GF-D8 (cell line): ENCODE results near the gene GJB2.
A peak's percentile ranks its signal among the peaks of the same experiment; 100 is the strongest.

Source experiments
- DNase-seq: peaks from one replicate; lab custom pipeline; 2025; lab: John Stamatoyannopoulos, UW

GJB2 gene

GRCh38 chr13:20192158-20192835 lies 441 bp downstream of the GJB2 start:
- DNase-seq: no peak

- peak; percentile 25 for DNase-seq
Measured at GRCh38 chr13:20191311-20192157, 1.2 kb downstream of the GJB2 start.

GRCh38 chr13:20190481-20191310 lies 2.0 kb downstream of the GJB2 start:
- no peak for DNase-seq

GRCh38 chr13:20190076-20190475 lies 2.7 kb downstream of the GJB2 start:
- no peak for DNase-seq

GRCh38 chr13:20188667-20189553 lies 3.8 kb downstream of the GJB2 start:
- DNase-seq: peak; percentile 85

GRCh38 chr13:20186771-20187170 lies 6.0 kb downstream of the GJB2 start:
- no peak for DNase-seq

GRCh38 chr13:20185366-20186056 lies 7.2 kb downstream of the GJB2 start:
- no peak for DNase-seq

DNA sequence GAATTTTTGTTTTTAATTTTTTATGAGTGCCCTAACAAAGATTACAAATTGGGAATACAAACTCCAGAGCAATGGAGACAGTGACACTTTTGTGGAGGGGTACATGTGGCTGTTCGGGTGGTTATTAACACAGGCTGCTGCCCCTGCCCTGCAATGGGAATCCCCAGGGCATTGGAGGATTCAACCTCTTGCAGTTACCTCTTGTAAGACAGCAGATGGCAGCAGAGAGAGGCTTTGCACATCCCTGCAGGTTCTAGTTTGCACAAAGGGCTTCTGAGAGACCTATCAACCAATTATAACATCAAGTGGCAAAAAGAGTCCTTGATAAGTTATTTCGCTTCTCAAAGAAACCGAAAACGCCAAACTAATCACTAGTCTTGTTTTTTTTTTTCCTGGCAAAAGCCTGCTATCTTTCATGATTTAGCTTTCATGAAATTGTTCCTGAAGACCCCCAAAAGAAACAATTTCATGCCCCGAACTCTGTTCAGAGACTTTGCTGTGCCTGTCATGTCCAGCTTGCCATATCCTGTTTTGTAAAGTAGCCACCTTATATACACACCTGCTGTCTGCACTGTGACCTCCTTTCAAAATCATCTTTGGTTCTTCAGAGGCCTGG lies 10.4 kb downstream of the GJB2 start:
- peak; percentile 52 for DNase-seq

GRCh38 chr13:20181188-20181587 lies 11.6 kb downstream of the GJB2 start:
- no peak for DNase-seq

- no peak for DNase-seq
Measured at GRCh38 chr13:20178156-20178555, 14.6 kb downstream of the GJB2 start.

DNA sequence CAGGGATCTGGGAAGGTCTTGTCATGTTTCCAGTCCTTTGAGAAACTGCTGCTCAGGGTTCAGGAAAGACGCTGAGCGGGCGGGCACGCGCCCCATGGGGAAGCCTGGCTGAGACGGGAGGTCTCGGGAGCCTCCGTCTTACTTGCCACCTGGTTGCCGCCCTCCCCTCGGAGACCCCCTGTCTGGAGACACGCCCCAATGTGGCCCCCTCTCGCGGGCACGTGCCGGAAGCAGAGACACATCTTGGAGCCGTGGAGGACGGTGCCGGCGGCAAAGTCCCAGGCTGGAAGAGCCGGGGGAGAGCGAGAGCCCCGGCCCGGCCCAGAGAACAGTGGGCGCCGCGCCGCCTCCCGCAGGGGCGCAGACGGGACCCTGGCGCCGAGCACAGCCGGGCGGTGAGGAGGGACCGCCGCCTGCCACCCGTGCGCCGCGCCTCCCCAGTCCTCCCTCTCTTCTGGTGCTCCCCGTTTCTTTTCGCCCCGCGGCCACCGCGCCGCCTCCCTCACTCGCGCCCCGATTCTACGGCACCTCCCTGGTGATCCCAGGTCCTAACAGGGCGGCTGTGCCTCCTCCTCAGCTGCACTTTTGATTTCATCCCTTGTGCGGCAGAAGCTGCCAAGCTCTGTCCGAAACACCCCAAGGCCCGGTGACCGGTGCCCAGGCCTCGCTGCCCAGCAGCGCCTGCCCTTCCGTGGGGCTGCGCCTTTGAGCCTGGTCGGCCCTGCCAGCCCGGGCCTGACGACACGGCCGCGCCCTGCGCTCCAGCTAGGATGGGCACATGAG lies 15.5 kb downstream of the GJB2 start:
- no peak for DNase-seq

GRCh38 chr13:20175907-20176652 lies 16.7 kb downstream of the GJB2 start:
- DNase-seq: no peak

GRCh38 chr13:20175406-20175794 lies 17.3 kb downstream of the GJB2 start:
- no peak for DNase-seq

GRCh38 chr13:20174656-20175405 lies 17.9 kb downstream of the GJB2 start:
- DNase-seq: peak; percentile 12

- DNase-seq: no peak
Measured at GRCh38 chr13:20173116-20173746, 19.5 kb downstream of the GJB2 start.

GRCh38 chr13:20171364-20171763 lies 21.4 kb downstream of the GJB2 start:
- no peak for DNase-seq

GRCh38 chr13:20170921-20171320 lies 21.8 kb downstream of the GJB2 start:
- no peak for DNase-seq

- no peak for DNase-seq
Measured at GRCh38 chr13:20168396-20168795, 24.3 kb downstream of the GJB2 start.
